Naive B cell (primary cell): Measurements from ENCODE around the gene GPR157. TPM values are rescaled to one million over a fixed set of nuclear protein-coding genes. Genes with fewer than 3 reads are reported as not detected.

Experiments used
- ATAC-seq, 2 donors: fragments of 150-1000 bp; cut with Tn5 transposase; 2 replicates each; pipeline ENCODE4 v1.10.0; 2021; ENCODE audit warnings: low read depth in 2 of 2, mild to moderate bottlenecking in 2 of 2, moderate library complexity in 2 of 2
- DNase-seq: peaks from one replicate; pipeline ENCODE4 v3.0.0; 2022
- H3K27ac Mint-ChIP-seq, 6 donors: one replicate each; pipeline ENCODE4 v1.8.0; 2020 to 2022; ENCODE audit warnings: mild to moderate bottlenecking in 6 of 6, mixed read lengths in 6 of 6, moderate library complexity in 5 of 6, inconsistent platforms in 2 of 6
- H3K27me3 Mint-ChIP-seq, 3 donors: one replicate each; pipeline ENCODE4 v1.8.0; 2021 to 2022; ENCODE audit warnings: mixed read lengths in 3 of 3, mild to moderate bottlenecking in 1 of 3
- H3K36me3 Mint-ChIP-seq, 2 donors: one replicate each; pipeline ENCODE4 v1.8.0; 2020 to 2022; ENCODE audit warnings: mixed read lengths in 2 of 2, inconsistent platforms in 1 of 2, mild to moderate bottlenecking in 1 of 2
- H3K4me1 Mint-ChIP-seq, 3 donors: one replicate each; pipeline ENCODE4 v1.8.0; 2020 to 2022; ENCODE audit warnings: mixed read lengths in 3 of 3, inconsistent platforms in 1 of 3, mild to moderate bottlenecking in 1 of 3, moderate library complexity in 1 of 3
- H3K4me3 Mint-ChIP-seq, 8 donors: one replicate each; pipeline ENCODE4 v1.8.0; 2020 to 2022; ENCODE audit warnings: mild to moderate bottlenecking in 8 of 8, mixed read lengths in 8 of 8, moderate library complexity in 8 of 8, inconsistent platforms in 2 of 8
- H3K9me3 Mint-ChIP-seq, 7 donors: one replicate each; pipeline ENCODE4 v1.8.0; 2020 to 2022; ENCODE audit warnings: mixed read lengths in 7 of 7, mild to moderate bottlenecking in 5 of 7, inconsistent platforms in 2 of 7, moderate library complexity in 1 of 7
- polyA plus RNA-seq, 6 donors: library from polyadenylated mRNA; unstranded; fragments of 300-500 nt; fragmentation: Illumina TruSeq; gene quantifications; one replicate each; pipeline ENCODE4 v1.2.3, GENCODE V29; 2021; ENCODE audit warnings: low read depth in 6 of 6

GPR157 gene
- polyA plus RNA-seq, 6 donors from 2014 or later: 0.31 to 10.3 (median 0.99) TPM

DNA sequence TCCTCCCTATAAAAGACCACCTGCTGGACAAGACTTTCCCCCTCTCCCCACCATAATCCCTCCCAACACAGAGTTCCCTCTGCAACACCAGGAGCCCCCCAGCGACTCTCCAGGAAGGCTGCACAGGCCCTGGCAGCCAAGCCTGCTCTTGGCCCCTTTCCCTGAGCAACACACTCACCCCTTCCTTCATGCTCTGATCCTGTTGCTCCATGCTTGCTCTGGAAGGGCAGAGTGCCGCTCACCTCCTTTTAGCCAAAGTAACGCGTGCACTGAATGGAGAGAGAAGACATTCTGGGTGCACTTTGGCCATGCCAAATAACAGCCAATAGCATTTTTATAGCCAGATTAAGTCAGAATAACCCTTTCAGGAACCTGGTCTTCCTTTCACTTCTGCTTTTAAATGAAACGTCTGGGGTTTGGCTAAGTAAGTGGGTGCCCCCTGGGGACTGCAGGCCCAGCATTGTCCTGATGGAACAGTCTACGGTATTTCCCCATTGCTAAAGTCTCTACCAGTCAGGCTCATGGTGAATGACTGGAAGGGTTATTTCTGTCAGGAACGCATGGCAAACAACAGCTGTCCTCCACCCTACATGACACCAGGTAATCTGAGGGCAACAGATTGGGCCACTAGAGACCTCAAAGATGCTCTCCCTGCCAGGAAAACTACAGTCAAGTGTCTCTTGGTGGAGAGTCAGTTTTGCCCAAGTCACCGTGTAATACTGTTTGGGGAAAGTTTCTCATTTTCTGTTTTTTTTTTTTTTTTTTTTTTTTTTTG, 59.4 kb downstream of the GPR157 start, which contains the start of gene SLC2A5:
Gene SLC2A5 (minus strand): TSS at position 310 of the 775 bp plus-strand sequence. CDS start 99 bp downstream, at position 211.
- peaks cover 46 to 78% (median 57%) of the 10 kb centered on the region in 3 donors for H3K4me1 Mint-ChIP-seq
- peak within 1 kb of the TSS; percentile 77 to 97 (median 96) for H3K27ac Mint-ChIP-seq
- DNase-seq (peak; percentile 87), ATAC-seq (peak; percentile 99)
- peak within 1 kb of the TSS; percentile 90 to 100 (median 97) for H3K4me3 Mint-ChIP-seq
- no peaks in the 10 kb centered on the region for H3K9me3 Mint-ChIP-seq
- H3K36me3 Mint-ChIP-seq: no peaks in the 10 kb centered on the region
- H3K27me3 Mint-ChIP-seq: no peaks in the 10 kb centered on the region

DNA sequence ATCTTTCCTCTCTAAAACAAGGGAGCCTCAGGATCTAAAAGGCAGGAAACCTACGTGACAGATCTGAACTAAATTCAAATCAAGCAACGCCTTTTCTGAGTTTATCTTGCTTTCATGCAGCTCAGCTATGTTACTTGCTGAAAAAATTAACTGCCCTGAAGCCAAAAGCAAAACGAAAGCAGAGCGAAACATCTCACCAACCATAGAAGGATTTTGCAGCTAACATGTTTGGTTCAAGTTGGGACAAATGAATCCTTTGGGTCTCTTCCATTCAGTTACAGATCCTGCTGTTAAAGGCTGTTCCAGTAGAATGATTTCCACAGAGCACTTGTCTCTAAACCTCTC, 59.9 kb downstream of the GPR157 start:
- H3K4me1 Mint-ChIP-seq: peaks cover 46 to 78% (median 57%) of the 10 kb centered on the region in 3 donors
- H3K4me3 Mint-ChIP-seq: peak overlapping the region; percentile 90 to 100 (median 97)
- no peaks in the 10 kb centered on the region for H3K9me3 Mint-ChIP-seq

DNA sequence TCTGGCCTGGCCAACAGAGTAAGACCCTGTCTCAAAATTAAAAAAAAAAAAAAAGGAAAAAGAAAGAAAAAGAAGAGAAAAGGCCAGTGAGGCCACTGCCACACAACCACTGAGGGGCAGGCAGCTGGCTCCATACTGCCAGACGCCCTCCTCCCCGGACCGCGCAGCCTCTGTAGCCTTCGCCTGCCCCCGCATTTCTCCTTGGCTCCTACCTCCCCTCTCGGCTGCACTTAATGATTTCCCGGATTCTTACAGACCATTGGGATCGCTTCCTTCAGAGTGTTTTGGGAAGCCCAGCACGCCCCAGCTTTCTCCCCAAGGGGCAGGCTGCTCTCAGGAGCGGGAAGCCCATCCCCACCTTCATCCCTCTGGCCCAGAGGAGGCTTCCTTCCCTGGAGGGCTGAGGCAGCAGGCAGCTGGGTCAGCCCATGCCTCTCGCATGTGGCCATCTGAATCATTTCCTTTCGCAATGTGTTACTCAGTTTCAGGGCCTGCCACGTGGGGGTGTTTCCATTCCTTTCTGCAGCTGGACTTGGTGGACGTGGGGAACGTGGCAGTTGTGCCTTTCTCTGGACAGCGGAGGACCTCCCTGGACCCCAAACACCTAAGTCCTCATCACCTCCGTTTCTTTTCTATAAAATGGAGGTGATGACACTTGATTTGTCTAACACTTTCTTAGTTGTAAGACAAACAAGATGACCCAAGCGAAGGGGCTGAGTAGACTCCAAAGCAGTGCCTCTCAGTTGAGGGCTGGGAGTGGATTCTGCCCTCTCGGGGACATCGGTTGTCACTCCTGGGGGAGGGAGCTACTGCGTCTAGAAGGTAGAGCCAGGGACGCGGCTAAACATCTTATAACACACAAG, 61.7 kb downstream of the GPR157 start:
- H3K27ac Mint-ChIP-seq: peak overlapping the region in 3 of 6 donors; percentile 27 to 76 (median 66)
- H3K4me3 Mint-ChIP-seq: peak overlapping the region in 7 of 8 donors; percentile 71 to 97 (median 81)
- no peak for ATAC-seq
- peaks cover 0 to 2% of the 10 kb centered on the region in 2 donors for H3K36me3 Mint-ChIP-seq
- no peaks in the 10 kb centered on the region for H3K27me3 Mint-ChIP-seq
- peaks cover 41 to 68% (median 52%) of the 10 kb centered on the region in 3 donors for H3K4me1 Mint-ChIP-seq
- no peak for DNase-seq
- H3K9me3 Mint-ChIP-seq: no peaks in the 10 kb centered on the region

More for the DNA sequence above, 59.9 kb downstream of the GPR157 start:
- Mint-ChIP-seq H3K27ac (peak overlapping the region; percentile 77 to 97 (median 96)), H3K27me3 (no peaks in the 10 kb centered on the region), H3K36me3 (no peaks in the 10 kb centered on the region)
- DNase-seq (no peak), ATAC-seq (peak; percentile 0 to 1)

DNA sequence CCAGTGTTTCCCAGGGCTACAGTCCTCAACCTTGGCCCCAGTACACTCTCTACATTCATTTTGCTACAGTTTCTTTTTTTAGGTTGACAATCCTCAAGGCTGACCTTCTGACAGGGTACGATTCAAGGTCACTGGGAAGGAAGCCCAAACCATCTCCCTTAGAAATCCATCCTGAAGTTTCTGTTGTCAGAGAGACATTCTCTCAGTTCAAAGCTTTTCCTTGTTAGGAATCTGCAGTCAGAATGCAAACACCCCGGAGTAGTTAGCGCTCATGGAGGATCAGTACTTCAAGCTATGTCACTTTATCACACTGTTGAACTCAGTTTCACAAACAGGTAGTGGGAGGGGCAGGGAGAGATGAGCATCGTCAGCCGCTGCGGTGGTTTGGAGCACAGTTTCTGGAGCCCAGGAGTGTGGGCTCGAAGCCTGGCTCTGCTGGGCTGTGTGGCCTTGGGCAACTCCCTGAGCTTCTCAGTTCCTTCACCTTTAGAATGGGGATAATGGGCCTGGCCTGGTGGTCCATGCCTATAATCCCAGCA, 63.6 kb downstream of the GPR157 start:
- H3K27ac Mint-ChIP-seq: peak overlapping the region in 1 of 6 donors; percentile 12
- H3K27me3 Mint-ChIP-seq: no peaks in the 10 kb centered on the region
- peaks cover 49 to 77% (median 62%) of the 10 kb centered on the region in 3 donors for H3K4me1 Mint-ChIP-seq
- H3K36me3 Mint-ChIP-seq: peaks cover 0 to 5% of the 10 kb centered on the region in 2 donors
- no peak for DNase-seq
- peak overlapping the region in 2 of 8 donors; percentile 6 to 36 for H3K4me3 Mint-ChIP-seq
- no peak for ATAC-seq
- no peaks in the 10 kb centered on the region for H3K9me3 Mint-ChIP-seq

DNA sequence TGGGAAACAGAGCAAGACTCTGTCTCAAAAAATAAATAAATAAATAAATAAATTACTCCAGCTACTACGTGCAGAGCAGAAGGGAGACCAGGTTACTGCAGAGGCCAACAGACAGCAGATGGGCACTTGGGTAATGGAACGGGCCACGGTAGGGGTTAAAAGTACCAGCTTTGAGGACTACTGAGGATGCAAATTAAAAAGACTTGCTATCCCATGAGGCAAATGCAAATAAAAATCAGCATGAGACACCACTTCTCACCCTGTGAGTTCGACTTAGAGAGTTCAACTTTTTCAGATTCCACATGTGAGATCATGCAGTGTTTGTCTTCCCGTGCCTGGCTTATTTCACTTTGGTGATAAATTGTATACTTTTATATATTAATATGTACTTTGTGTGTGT, 66.1 kb downstream of the GPR157 start:
- no peaks in the 10 kb centered on the region for H3K27me3 Mint-ChIP-seq
- peaks cover 0 to 9% of the 10 kb centered on the region in 2 donors for H3K36me3 Mint-ChIP-seq
- ATAC-seq (no peak), DNase-seq (no peak)
- no peak overlapping the region for H3K27ac Mint-ChIP-seq
- H3K4me1 Mint-ChIP-seq: peaks cover 43 to 61% (median 52%) of the 10 kb centered on the region in 3 donors
- no peak overlapping the region for H3K4me3 Mint-ChIP-seq
- H3K9me3 Mint-ChIP-seq: no peaks in the 10 kb centered on the region

DNA sequence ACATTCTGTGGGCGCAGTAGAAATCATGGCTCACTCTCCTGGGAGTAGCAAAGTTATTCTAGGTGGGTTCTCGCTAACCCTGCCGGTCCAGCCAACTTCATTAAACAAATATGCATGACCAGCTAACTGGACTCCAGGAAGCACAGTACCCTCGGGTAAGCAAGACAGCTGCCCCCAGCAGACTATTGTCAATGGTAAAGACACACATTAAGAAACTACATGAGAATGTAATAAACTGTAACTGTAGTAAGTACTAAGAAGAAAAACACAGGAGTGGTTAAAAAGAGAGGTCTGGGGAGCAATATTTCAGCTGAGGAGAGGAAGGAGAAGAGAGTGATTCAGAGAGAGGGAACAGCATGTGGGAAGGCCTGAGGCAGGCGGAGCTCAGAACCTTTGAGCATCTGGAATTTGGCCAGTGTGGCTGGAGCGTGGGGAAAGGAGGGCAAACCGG, 66.9 kb downstream of the GPR157 start:
- Mint-ChIP-seq H3K4me1 (peaks cover 40 to 53% (median 44%) of the 10 kb centered on the region in 3 donors), H3K27me3 (no peaks in the 10 kb centered on the region), H3K36me3 (peaks cover 0 to 9% of the 10 kb centered on the region in 2 donors), H3K27ac (peak overlapping the region in 4 of 6 donors; percentile 1 to 76 (median 12)), H3K4me3 (peak overlapping the region in 3 of 8 donors; percentile 1 to 67 (median 42)), H3K9me3 (no peaks in the 10 kb centered on the region)
- DNase-seq (no peak), ATAC-seq (no peak)

DNA sequence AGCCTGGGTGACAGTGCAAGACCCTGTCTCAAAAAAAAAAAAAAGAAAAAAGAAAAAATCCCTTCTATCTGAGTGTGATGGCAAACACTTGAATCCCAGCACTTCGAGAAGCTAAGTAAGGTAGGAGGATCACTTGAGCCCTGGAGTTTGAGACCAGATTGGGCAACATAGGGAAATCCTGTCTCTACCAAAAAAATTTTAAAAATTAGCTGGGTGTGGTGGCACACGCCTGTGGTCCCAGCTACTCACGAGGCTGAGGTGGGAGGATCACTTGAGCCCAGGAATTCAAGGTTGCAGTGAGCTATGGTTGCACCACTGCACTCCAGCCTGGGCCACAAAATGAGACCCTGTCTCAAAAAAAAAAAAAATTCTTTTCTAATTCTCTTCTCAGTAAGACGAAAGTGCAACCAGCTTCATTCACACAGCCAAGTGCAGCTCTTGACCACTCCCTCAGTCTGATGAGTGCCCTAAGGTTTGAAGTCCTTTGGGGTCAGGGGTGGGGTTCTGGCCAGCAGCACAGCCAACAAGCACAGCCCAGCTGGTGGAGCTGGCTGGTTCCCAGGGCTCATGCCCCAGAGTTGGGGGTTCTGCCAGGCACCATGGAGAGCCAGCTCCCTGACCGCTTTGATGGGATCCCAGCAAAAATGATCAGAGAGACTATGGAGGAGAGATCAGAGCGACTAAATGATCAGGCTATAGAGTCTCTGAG, 67.5 kb downstream of the GPR157 start:
- Mint-ChIP-seq H3K4me1 (peaks cover 37 to 47% (median 38%) of the 10 kb centered on the region in 3 donors), H3K27me3 (no peaks in the 10 kb centered on the region), H3K27ac (peak overlapping the region in 3 of 6 donors; percentile 21 to 39 (median 31)), H3K9me3 (no peaks in the 10 kb centered on the region), H3K36me3 (peaks cover 0 to 9% of the 10 kb centered on the region in 2 donors), H3K4me3 (peak overlapping the region in 1 of 8 donors; percentile 21)
- ATAC-seq (no peak), DNase-seq (no peak)

DNA sequence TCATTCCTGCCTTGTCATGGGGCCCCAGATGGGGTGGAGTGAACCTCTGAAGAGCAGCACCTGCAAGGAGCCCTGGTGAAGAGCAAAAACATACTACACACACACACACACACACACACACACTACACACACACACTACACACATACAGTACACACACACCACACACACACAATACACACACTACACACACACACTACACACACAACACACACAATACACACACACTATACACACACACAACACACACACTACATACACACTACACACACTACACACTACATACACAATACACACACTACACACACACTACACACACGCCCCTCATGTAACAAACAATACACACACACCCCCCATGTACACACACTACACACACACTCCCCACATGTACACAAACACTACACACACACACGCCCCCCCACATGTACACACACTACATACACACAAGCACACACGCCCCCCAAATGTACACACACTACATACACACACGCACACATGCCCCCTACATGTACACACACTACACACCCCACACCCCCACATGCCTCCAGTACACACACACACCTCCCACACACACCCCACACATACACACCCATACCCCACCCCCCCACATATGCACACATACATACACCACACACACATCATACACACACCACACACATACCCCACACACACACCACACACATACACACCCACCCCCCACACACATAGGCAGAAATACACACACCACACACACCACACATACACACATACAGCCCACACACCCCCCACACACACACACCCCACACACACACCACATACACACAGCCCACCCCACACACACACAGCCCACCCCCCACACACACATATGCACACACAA, 68.8 kb downstream of the GPR157 start:
- Mint-ChIP-seq H3K36me3 (peaks cover 0 to 9% of the 10 kb centered on the region in 2 donors), H3K4me1 (peaks cover 27 to 40% (median 29%) of the 10 kb centered on the region in 3 donors), H3K9me3 (no peaks in the 10 kb centered on the region), H3K27ac (peak overlapping the region in 5 of 6 donors; percentile 46 to 75 (median 61)), H3K4me3 (peak overlapping the region in 1 of 8 donors; percentile 18), H3K27me3 (no peaks in the 10 kb centered on the region)
- ATAC-seq (no peak), DNase-seq (no peak)

DNA sequence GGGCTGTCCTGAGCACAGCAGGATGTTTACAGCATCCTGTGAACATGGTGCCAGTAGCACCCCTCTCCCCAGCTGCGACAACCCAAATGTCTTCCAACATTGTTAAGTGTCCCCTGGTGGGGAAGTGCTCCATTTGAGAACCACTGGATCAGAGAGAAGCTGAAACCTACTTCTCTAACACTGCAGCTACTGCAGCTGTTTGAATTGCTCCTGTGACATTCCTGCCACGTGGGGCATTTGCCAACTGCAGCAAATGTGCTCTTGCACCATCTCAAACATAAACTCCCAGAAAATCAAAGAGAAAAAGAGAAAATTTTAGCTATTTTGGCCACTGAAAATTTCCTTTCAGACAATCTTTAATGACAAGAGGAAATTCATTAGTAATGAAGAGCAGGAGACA, 70.4 kb downstream of the GPR157 start:
- Mint-ChIP-seq H3K27ac (peak overlapping the region in 4 of 6 donors; percentile 30 to 74 (median 70)), H3K9me3 (no peaks in the 10 kb centered on the region), H3K36me3 (peaks cover 0 to 9% of the 10 kb centered on the region in 2 donors), H3K4me1 (peaks cover 18 to 28% (median 20%) of the 10 kb centered on the region in 3 donors), H3K4me3 (no peak overlapping the region), H3K27me3 (no peaks in the 10 kb centered on the region)
- no peak for ATAC-seq
- DNase-seq: no peak

DNA sequence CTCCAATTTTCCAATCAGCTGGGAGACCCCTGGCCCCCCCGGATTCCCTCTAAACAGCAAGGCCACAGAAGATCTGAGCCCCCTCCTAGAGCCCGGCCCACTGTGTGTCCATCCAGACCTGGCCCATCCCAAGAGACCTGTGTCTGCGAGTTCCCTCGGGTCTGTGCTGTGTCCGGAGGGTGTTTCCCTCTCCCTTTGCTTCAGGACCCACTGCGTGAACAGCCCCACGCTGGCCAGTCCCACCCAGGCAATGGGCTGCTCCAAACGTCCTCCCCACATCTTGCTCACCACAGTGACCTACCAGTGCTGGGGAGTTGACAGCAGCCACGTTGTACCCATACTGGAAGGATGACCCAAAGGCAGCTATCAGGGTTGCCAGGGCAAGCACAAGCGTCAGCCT, 71.1 kb downstream of the GPR157 start:
- Mint-ChIP-seq H3K27ac (peak overlapping the region in 4 of 6 donors; percentile 34 to 69 (median 64)), H3K4me3 (no peak overlapping the region), H3K9me3 (no peaks in the 10 kb centered on the region), H3K36me3 (peaks cover 0 to 9% of the 10 kb centered on the region in 2 donors), H3K4me1 (peaks cover 18 to 28% (median 20%) of the 10 kb centered on the region in 3 donors), H3K27me3 (no peaks in the 10 kb centered on the region)
- ATAC-seq: no peak
- no peak for DNase-seq

DNA sequence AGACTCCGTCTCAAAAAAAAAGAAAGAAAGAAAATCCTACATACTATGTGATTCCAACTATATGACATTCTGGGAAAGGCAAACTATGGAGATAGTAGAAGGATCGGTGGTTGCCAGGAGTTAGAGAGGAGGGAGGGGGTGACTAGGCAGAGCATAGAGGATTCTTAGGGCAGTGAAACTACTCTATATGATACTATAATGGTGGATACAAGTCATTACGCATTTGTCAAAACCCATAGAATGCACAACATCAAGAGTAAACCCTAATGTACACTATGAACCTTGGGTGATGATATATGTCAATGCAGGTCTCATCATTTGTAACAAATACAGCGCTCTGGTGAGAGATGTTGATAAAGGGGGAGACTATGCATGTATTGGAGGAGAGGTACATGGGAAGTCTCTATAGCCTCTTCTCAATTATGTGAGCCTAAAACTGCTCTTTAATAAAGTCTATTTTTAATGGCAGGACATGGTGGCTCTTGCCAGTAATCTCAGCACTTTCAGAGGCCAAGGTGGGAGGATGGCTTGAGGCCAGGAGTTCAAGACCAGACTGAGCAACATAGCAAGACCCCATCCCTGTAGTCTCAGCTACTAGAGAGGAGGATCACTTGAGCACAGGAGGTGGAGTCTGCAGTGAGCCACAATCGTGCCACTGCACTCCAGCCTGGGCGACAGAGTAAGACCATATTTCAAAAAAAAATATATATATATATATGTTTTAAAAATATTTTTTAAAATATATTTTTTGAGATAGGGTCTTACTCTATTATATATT, 76.4 kb downstream of the GPR157 start:
- Mint-ChIP-seq H3K9me3 (no peaks in the 10 kb centered on the region), H3K4me1 (no peaks in the 10 kb centered on the region), H3K36me3 (no peaks in the 10 kb centered on the region), H3K4me3 (no peak overlapping the region), H3K27ac (peak overlapping the region in 1 of 6 donors; percentile 51), H3K27me3 (no peaks in the 10 kb centered on the region)
- DNase-seq (no peak), ATAC-seq (no peak)
